HK-2 (cell line): ENCODE results near the gene PECR.
"Not testable (repeated sequence)": the region's sequence is repeated elsewhere in the genome, so short reads cannot be mapped to it uniquely, and the experiment has no call there.

Experiments used
- DNase-seq: peaks from one replicate; pipeline ENCODE4 v3.0.0-alpha.2; 2018; ENCODE audit not compliant: unreplicated experiment

The PECR gene

GRCh38 chr2:216104691-216105090 lies 23.1 kb upstream of the PECR start:
- no peak for DNase-seq

DNA sequence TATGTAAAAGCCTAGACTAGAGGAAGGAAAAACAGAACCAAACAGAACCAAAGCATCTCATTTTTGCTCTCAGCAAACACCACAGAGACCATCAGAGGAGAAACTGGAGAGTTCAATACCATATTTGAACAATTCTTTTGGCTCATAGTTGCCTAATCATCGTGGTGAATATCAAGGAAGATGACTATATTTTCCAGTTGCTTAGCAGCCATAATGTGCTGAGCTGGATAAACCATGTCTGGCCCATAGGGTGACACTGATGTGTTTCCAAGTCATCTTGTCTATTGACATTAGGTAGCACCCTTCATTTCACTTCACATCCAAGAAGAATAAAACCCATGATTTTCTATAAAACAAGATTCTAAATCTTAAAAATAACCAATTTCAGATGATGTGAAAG lies 21.6 kb upstream of the PECR start:
- no peak for DNase-seq

DNA sequence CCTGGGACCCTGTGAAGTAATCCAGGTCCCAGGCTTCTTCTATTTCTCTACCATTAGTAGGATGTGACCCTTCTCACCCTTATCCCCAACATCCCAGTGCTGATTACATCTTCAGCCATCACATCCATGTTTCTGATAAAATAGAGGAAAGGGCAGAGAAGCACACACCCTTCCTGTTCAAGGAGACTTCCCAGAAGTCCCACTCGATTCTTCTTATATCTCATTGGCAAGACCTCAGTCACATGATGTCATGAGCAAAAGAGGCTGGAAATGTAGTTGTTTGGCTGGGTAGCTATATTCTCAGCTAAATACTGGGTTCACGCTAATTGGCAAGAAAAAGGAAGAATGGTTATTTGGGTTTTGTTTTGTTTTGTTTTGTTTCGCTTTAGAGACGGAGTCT lies 19.5 kb upstream of the PECR start:
- DNase-seq, result no peak

DNA sequence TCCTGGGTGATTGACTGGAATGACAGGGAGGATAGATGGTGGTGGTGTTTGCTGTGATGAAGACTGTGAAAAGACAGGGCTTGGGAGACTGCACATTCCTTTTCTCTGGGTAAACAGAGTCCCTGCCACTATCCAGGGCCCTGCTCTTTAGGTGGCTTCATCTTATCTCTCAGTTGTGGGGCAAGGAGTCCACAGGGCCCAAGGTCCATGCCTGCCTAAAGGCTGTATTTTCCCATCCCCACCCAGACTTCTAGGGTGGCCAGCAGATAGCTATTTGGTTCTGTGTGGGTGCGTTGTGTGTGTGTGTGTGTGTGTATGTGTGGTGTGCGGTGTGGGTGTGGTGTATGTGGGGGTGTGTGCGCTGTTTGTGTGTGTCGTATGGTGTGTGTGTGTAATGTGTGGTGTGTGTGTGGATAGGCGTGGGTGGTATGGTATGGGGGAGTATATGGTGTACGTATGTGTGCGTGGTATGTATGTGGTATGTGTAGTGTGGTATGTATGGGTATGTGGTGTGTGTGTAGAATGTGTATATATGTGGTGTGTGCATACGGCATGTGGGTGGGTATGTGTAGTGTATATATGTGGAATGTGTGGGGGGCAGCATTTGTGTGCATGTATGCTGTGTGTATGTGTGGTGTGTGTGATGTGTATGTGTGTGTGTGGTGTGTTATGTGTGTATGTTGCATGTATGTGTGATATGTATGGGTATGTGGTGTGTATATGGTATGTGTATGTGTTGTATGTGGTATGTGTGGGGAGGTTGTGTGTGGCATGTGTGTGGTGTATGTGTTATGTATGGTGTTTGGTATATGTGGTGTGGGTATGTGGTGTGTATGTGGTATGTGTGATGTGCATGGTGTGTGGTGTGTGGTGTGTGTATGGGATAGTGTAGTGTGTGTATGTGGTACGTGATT lies 17.1 kb upstream of the PECR start:
- DNase-seq, result no peak

- DNase-seq, result no peak
Observed at GRCh38 chr2:216094701-216095100, 13.1 kb upstream of the PECR start.

- DNase-seq, result no peak
Observed at GRCh38 chr2:216092646-216093045, 11.0 kb upstream of the PECR start.

DNA sequence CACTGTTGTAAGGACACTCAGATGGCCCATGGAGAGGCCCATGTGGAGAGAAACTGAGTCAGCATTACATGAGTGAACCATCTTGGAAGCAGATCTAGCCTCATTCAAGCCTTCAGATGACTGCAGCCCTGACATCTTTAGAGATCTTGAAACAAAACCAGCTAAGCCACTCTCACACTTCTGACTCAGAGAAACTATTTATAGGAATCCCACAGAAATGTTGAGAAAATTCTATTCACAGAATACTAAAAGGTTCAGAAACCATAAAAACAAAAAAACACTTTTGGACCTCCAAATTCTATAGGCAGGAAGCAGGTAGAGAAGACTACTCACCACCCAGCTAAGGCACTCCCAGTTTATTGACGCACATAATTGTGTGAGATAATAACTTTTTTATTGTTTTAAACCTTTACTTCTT lies 8.8 kb upstream of the PECR start:
- no peak for DNase-seq

- no peak for DNase-seq
Observed at GRCh38 chr2:216086207-216086893, 4.7 kb upstream of the PECR start.

DNA sequence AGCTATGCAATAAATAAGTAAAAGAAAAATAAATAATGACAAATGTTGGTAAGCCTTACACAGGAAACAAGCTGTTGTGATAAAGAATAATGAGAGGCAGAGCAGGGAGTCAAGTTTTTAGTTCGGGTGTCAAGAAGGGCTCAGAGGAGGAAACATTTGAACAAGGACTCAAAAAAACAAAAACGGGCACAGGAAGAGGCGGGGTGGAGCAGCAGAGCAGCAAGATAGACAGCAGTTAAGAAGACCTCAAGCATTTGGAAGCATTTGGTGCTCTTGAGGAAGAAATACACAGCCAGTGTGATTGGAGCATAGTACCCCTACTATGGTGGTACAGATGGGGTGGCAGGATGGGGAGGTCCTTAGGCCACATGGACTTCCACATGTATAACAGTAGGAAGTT lies 2.9 kb upstream of the PECR start:
- DNase-seq, result no peak

GRCh38 chr2:216083464-216084281 lies 2.1 kb upstream of the PECR start:
- DNase-seq, result peak; percentile 88

DNA sequence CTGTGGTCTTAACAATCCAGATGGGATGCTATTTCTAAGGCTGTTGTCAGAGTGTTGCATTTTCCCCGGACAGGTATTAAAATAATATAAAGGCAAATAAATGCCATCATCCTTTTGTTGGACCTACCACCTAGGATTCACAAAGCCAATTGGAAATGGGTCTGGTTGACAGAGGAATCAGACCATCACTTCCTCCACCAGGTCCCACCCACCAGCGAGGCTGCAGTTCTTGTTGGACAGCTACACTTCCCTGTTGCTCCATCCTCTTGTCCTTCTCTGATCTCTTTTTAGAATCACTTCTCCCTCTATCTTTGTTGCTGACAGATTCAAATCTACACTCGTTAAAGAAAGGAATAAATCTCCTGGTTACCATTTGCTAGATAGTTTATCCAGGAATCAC lies 1.2 kb upstream of the PECR start:
- peak; percentile 18 for DNase-seq

GRCh38 chr2:216082117-216082711 lies 605 bp upstream of the PECR start:
- DNase-seq, result peak; percentile 23

DNA sequence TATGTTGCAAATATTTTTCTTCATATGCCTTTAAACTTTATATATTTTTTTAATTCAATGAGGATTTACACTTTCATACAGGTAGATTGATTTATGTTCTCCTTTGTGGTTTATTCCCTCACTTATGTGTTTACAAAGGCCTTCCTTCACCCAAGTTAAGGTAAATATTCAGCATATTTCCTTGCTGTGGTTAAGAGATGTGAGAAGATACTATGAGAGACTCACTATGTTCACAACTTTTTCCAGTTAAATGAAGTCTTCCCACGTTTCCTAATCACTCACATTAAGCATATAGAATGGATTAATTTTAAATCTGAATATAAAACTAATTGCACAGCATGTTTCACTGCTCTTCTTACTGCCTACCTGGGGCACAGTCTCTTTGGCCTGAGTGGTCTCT lies 597 bp downstream of the PECR start:
- no peak for DNase-seq

- DNase-seq, result not testable (repeated sequence)
Observed at GRCh38 chr2:216080048-216080447, 1.6 kb downstream of the PECR start.

GRCh38 chr2:216078776-216079175 lies 2.8 kb downstream of the PECR start:
- no peak for DNase-seq

- DNase-seq, result no peak
Observed at GRCh38 chr2:216075510-216076485, 5.8 kb downstream of the PECR start.

GRCh38 chr2:216074794-216075193 lies 6.8 kb downstream of the PECR start:
- no peak for DNase-seq

DNA sequence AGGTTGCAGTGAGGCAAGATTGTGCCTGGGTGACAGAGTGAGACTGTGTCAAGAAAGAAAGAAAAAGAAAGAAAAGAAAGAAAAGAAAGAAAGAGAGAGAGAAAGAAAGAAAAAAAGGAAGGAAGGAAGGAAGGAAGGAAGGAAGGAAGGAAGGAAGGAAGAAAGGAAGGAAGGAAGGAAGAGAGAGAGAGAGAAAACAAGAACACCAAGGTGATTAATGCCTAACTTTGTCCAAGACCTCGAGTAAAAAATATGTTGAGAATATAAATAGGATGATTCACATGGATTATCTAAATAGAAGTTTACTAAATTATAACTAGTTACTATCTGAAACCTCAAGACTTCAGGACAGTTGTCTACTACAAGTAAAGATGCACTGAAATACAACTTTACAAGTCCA lies 7.2 kb downstream of the PECR start:
- DNase-seq, result no peak

DNA sequence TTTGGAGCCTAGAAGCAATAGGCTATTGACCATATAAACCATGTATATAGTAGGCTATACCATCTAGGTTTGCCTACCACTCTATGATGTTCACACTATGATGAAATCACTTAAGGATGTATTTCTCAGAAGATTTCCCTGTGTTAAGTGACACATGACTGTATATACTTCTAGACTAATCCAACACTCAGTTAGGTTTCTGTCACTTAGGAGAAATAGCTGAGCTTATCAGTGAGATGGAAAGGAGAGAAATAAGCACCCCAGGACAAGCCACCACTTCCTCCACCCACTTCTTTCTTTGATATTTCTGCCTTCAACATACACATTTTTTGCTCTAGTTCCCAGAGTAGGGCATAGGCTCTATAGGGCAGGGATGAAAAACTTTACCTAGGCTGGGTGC lies 7.8 kb downstream of the PECR start:
- no peak for DNase-seq

GRCh38 chr2:216072473-216072872 lies 9.1 kb downstream of the PECR start:
- no peak for DNase-seq
